Vagina (tissue), 2 donors: ENCODE measurements around the gene RPL36. TPM values are rescaled to one million over a fixed set of nuclear protein-coding genes. Genes with fewer than 3 reads are reported as not detected.

Source experiments
- DNase-seq, 2 donors: peaks; one replicate each; pipeline ENCODE4 v3.0.0-alpha.2; 2017; ENCODE audit errors: extremely low spot score in 2 of 2
- H3K27ac ChIP-seq: fragments of 200-600 bp; sonication (generic); one replicate; pipeline ENCODE4 v1.5.1; 2019
- H3K27me3 ChIP-seq: fragments of 200-600 bp; sonication (generic); one replicate; pipeline ENCODE4 v1.5.1; 2019
- H3K36me3 ChIP-seq, 2 donors: fragments of 200-600 bp; sonication (generic); one replicate each; pipeline ENCODE4 v1.5.1; 2017 to 2019
- H3K4me1 ChIP-seq: fragments of 200-600 bp; sonication (generic); one replicate; pipeline ENCODE4 v1.5.1; 2019
- H3K4me3 ChIP-seq, 2 donors: fragments of 200-600 bp; sonication (generic); 1 replicate in 1 of 2; 2 replicates in 1 of 2; pipeline ENCODE4 v1.5.1; 2016 to 2019
- H3K9me3 ChIP-seq: fragments of 200-600 bp; sonication (generic); one replicate; pipeline ENCODE4 v1.5.1; 2019
- POLR2A ChIP-seq, 2 donors: fragments of 450-650 bp; IDR thresholded peaks; one replicate each; pipeline ENCODE4 v1.6.1; 2017; ENCODE audit warnings: antibody characterized with exemption in 2 of 2, mild to moderate bottlenecking in 2 of 2, moderate library complexity in 2 of 2
- POLR2AphosphoS5 ChIP-seq, 2 donors: sonication (generic); formaldehyde crosslinking; IDR thresholded peaks; one replicate each; pipeline ENCODE4 v1.9.0; 2017; ENCODE audit warnings: antibody characterized with exemption in 2 of 2, mild to moderate bottlenecking in 2 of 2, low read depth in 1 of 2; ENCODE audit not compliant: insufficient read depth in 1 of 2
- intact Hi-C: fragments of 100-400 bp; cut with DNase I; formaldehyde crosslinking; loops from one replicate; pipeline ENCODE4 v1.15.1; 2023
- total RNA-seq: library from RNA; depleted of rRNA; stranded (reverse); fragments of >200 nt; gene quantifications from one replicate; pipeline ENCODE4 v1.2.3, GENCODE V29; 2016
- TF ChIP-seq, protein P1 (sequence below), 3 experiments: fragments of 450-650 bp in 2 of 3; fragments of 200-600 bp in 1 of 3; sonication (generic) in 1 of 3; IDR thresholded peaks; one replicate each; pipeline ENCODE4 v1.5.1; 2017 to 2019; ENCODE audit warnings: antibody characterized with exemption in 3 of 3, mild to moderate bottlenecking in 2 of 3, moderate library complexity in 2 of 3

Gene RPL36
- total RNA-seq, 1 donor from 2014 or later: 703 TPM

- no peaks in the 10 kb centered on the region for H3K36me3 ChIP-seq
- H3K27me3 ChIP-seq: no peaks in the 10 kb centered on the region
- H3K4me3 ChIP-seq: peak overlapping the region; percentile 85 to 96
- H3K4me1 ChIP-seq: peaks cover 21% of the 10 kb centered on the region
- intact Hi-C loops: no loop called here
- TF ChIP-seq POLR2AphosphoS5 (IDR thresholded peaks at IDR 0.05; ENCODE audit: insufficient read depth in 1 of 2, low read depth in 1 of 2): no peak
- TF ChIP-seq, protein P1, sequence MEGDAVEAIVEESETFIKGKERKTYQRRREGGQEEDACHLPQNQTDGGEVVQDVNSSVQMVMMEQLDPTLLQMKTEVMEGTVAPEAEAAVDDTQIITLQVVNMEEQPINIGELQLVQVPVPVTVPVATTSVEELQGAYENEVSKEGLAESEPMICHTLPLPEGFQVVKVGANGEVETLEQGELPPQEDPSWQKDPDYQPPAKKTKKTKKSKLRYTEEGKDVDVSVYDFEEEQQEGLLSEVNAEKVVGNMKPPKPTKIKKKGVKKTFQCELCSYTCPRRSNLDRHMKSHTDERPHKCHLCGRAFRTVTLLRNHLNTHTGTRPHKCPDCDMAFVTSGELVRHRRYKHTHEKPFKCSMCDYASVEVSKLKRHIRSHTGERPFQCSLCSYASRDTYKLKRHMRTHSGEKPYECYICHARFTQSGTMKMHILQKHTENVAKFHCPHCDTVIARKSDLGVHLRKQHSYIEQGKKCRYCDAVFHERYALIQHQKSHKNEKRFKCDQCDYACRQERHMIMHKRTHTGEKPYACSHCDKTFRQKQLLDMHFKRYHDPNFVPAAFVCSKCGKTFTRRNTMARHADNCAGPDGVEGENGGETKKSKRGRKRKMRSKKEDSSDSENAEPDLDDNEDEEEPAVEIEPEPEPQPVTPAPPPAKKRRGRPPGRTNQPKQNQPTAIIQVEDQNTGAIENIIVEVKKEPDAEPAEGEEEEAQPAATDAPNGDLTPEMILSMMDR (IDR thresholded peaks at IDR 0.05): peak in 1 of 3 experiments; percentile 5
- H3K27ac ChIP-seq: peak overlapping the region; percentile 90
- H3K9me3 ChIP-seq: no peaks in the 10 kb centered on the region
- DNase-seq: no peak
These were observed 10.0 kb upstream of the RPL36 start for GRCh38 chr19:5680084-5680436.

GRCh38 chr19:5680437-5681368 is 9.4 kb upstream of the RPL36 start, which contains the start of the genes HSD11B1L and MICOS13:
HSD11B1L (plus strand) TSS chr19:5681027; CDS start chr19:5684833, 3,806 bp downstream.
MICOS13 (minus strand) TSS chr19:5680516; CDS start chr19:5680486, 30 bp downstream.
- no peak for TF ChIP-seq POLR2A (IDR thresholded peaks at IDR 0.05)
- peak; percentile 90 to 99 for TF ChIP-seq POLR2AphosphoS5 (IDR thresholded peaks at IDR 0.05; ENCODE audit: insufficient read depth in 1 of 2, low read depth in 1 of 2)
- H3K4me3 ChIP-seq: peak within 1 kb of the TSS; percentile 85 to 96
- peaks cover 21% of the 10 kb centered on the region for H3K4me1 ChIP-seq
- H3K9me3 ChIP-seq: no peaks in the 10 kb centered on the region
- H3K27me3 ChIP-seq: no peaks in the 10 kb centered on the region
- intact Hi-C loops: no loop called here
- no peaks in the 10 kb centered on the region for H3K36me3 ChIP-seq
- peak within 1 kb of the TSS; percentile 90 for H3K27ac ChIP-seq
- DNase-seq: peak; percentile 97 to 99

- intact Hi-C loops: no loop called here
- TF ChIP-seq, protein P1 (IDR thresholded peaks at IDR 0.05): no peak
- TF ChIP-seq POLR2AphosphoS5 (IDR thresholded peaks at IDR 0.05; ENCODE audit: insufficient read depth in 1 of 2, low read depth in 1 of 2): no peak
- no peak for TF ChIP-seq POLR2A (IDR thresholded peaks at IDR 0.05)
- Histone ChIP-seq H3K4me3 (peak overlapping the region; percentile 85 to 96), H3K27me3 (no peaks in the 10 kb centered on the region), H3K9me3 (no peaks in the 10 kb centered on the region), H3K4me1 (peaks cover 26% of the 10 kb centered on the region), H3K36me3 (no peaks in the 10 kb centered on the region), H3K27ac (no peak overlapping the region)
- no peak for DNase-seq
These were observed 8.5 kb upstream of the RPL36 start for GRCh38 chr19:5681391-5682106.

DNA sequence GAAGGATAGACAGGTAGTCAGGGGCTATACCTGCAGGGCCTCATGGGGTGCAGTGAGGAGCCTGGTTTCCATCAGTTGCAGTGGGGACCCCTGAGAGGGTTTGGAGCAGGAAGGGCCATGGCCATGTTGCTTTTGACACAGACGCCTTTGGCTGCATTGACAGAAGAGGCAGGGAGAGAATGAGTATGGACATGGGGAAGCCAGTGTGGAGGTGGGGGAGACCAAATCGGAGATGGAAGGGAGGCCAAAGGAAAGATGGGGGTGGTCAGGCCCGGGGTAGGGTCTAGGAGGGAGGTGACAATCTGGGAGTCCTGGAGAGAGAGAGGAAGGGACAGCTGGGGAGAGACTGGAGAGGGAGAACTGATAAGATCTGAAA is 8.0 kb upstream of the RPL36 start:
- H3K4me3 ChIP-seq: no peak overlapping the region
- TF ChIP-seq, protein P1 (IDR thresholded peaks at IDR 0.05): no peak
- TF ChIP-seq POLR2A (IDR thresholded peaks at IDR 0.05): no peak
- no peak for TF ChIP-seq POLR2AphosphoS5 (IDR thresholded peaks at IDR 0.05; ENCODE audit: insufficient read depth in 1 of 2, low read depth in 1 of 2)
- no peak for DNase-seq
- H3K4me1 ChIP-seq: peaks cover 26% of the 10 kb centered on the region
- no peaks in the 10 kb centered on the region for H3K9me3 ChIP-seq
- H3K27me3 ChIP-seq: no peaks in the 10 kb centered on the region
- intact Hi-C loops: no loop called here
- H3K27ac ChIP-seq: no peak overlapping the region
- no peaks in the 10 kb centered on the region for H3K36me3 ChIP-seq

DNA sequence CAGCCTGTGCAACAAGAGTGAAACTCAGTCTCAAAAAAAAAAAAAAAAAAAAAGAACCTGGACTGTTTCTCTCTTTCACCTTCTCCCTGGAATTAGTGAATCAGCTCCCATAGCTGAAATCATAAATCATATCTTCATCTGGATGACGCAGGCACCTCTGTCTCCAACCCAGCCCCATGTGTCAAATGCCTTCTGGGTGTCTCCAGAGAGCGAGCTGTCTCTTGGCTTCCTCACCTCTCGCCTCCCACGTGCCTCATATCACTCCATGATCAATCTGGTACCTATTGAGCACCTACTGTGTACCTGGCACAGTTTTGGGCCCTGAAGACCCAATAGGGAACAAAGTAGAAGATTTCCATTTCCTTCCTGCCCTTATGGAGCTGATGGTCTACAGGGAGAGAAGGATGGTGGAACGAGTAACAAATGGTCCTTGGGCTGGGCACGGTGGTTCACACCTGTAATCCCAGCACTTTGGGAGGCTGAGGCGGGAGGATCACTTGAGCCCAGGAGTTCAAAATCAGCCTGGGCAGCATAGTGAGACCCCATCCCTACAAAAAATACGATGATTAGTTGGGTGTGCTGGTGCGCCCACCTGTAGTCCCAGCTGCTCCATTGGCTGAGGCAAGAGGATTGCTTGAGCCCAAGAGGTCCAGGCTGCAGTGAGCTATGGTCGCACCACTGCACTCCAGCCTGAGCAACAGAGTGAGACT is 6.8 kb upstream of the RPL36 start:
- H3K4me3 ChIP-seq: no peak overlapping the region
- no peak for DNase-seq
- H3K27ac ChIP-seq: no peak overlapping the region
- intact Hi-C loops: no loop called here
- TF ChIP-seq, protein P1 (IDR thresholded peaks at IDR 0.05): no peak
- TF ChIP-seq POLR2AphosphoS5 (IDR thresholded peaks at IDR 0.05; ENCODE audit: insufficient read depth in 1 of 2, low read depth in 1 of 2): no peak
- no peak for TF ChIP-seq POLR2A (IDR thresholded peaks at IDR 0.05)
- H3K4me1 ChIP-seq: peaks cover 31% of the 10 kb centered on the region
- H3K36me3 ChIP-seq: no peaks in the 10 kb centered on the region
- no peaks in the 10 kb centered on the region for H3K27me3 ChIP-seq
- no peaks in the 10 kb centered on the region for H3K9me3 ChIP-seq
